Fibroblast of peridontal ligament (primary cell): ENCODE measurements around the gene CASP12.
"Not testable (repeated sequence)": the region's sequence is repeated elsewhere in the genome, so short reads cannot be mapped to it uniquely, and the experiment has no call there.

Experiments
- DNase-seq: peaks from one replicate; pipeline ENCODE4 v3.0.0-alpha.2; 2010; ENCODE audit errors: extremely low read depth

Gene CASP12

DNA sequence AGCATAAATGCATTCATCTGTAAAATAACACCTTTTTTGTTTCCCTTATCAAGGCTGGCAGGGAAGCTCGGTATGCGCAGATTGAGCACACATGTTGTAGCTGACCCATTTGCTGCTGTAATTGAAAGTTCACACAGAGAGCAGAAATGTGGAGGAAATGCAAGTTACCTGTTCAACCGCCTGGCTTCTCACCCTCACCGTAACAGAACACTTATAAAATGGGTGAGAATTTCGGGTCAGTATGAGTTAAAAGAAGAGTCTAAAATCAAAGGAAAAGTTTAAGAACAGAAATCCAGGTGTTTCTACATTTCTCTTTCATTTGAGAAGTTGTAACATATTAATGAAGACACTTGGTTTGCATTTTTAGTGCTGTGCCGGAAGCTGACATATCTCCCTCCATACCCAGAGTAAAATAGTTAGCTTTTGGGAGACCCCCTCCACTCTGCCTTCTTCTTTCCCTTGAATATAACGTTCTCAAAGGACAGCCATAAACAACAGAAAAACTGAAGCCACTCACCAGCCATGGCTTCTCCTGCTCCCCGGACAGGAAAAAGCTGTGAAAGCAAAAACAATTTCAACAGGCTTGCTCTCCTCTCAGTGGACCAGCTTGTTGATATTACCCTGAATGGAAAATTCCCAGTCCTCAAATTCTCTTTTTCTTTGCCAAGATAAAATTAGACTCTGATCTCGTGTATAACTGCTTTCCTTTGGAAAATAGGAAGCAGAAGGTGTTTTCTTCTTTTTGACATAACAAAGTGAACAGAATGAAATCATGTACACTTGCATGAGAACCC is at the start of gene CASP12:
CASP12 (minus strand) TSS at position 570 of the 794 bp plus-strand sequence.
- DNase-seq, result peak; percentile 57

DNA sequence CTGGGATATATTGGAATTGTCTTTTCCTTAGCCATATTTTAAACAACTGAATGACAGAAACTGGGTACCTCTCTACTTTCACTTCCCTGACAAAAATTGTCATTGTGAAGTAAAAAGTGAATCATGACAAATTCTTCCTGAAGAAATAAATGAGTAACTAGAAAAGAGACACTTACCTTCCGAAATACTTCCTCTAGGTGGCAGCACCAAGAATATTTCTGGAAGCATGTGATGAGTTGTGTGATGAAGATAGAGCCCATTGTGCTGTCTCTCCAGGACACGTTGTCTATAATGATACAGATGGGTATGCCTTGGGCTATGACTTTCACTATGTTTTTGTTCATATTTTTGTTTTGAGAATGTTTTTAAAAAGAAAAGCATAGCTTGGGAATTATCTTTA is 48.6 kb upstream of the CASP12 start:
- DNase-seq, result peak; percentile 72

DNA sequence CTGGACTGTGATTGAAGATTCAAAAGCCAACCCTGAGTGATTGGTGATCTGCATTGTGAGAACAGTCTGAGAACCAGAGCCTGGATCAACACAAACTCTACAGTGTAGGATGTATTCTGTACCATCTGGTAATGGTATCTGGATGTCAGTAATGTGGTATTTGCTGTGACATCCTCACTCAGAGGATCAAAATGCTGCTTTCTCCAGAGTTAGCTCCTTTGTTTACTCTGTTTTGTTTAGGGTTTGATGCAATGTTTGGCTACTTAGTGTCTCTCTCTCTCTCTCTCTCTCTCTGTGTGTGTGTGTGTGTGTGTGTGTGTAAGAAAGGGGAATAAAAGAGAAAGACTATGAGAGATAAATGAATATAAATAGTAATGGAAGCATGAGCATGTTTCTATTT is 45.8 kb upstream of the CASP12 start:
- DNase-seq, result no peak

GRCh38 chr11:104943561-104943960 is 45.3 kb upstream of the CASP12 start:
- DNase-seq, result no peak

GRCh38 chr11:104934594-104934993 is 36.3 kb upstream of the CASP12 start:
- DNase-seq, result no peak

DNA sequence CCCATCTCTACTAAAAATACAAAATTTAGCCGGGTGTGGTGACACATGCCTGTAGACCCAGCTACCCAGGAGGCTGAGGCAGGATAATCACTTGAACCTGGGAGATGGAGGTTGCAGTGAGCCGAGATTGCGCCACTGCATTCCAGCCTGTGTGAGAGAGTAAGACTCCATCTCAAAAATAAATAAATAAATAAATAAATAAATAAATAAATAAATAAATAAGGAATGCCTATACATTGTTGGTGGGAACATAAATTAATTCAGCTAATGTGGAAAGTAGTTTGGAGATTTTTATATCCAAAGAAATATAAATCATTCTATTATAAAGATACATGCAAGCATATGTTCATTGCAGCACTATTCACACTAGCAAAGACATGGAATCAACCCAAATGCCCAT is 35.8 kb upstream of the CASP12 start:
- DNase-seq, result not testable (repeated sequence)

GRCh38 chr11:104928811-104929210 is 30.6 kb upstream of the CASP12 start:
- DNase-seq, result no peak

DNA sequence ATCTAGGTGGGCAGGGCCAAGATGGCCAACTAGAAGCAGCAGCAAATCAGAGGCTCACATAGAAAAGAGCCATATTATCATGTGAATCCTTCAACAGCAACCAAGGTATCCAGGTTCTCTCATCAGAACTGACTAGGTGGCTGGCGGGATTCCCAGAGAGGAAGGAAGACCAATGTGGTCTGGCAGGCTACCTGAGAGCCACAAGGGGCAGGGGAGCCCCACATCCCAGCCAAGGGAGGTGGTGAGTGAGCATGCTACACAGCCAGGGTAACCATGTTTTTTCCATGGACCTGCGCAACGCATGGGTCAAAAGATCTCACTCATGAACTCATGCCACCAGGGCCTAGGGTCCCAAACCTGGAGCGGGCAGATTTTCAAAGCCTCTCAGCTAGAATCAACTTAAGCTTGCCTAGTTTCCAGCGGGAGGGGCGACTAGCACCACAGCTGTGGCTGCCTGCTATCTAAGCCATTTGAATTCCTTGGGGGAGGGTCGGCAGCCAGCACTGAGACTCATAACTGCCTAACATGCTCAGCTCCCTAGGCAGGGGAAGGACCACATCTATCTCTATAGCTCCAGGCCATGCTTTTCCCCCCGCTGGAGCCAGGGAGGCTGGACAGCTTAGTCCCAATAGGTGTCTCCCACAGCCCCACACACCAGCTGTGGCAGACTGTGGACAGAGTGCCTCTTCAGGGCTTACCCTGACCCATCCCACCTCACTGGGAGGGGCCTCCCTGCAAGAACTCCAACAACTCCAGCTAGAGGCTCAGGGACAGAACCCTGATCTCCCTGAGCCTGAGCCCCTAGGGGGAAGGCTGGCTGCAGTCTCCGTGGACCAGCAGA is 28.7 kb upstream of the CASP12 start:
- DNase-seq, result no peak

GRCh38 chr11:104925850-104926249 is 27.6 kb upstream of the CASP12 start:
- no peak for DNase-seq

- DNase-seq, result peak; percentile 96
These were observed 20.0 kb upstream of the CASP12 start for GRCh38 chr11:104918113-104918824.

GRCh38 chr11:104917271-104918112 is 19.2 kb upstream of the CASP12 start:
- DNase-seq, result no peak

DNA sequence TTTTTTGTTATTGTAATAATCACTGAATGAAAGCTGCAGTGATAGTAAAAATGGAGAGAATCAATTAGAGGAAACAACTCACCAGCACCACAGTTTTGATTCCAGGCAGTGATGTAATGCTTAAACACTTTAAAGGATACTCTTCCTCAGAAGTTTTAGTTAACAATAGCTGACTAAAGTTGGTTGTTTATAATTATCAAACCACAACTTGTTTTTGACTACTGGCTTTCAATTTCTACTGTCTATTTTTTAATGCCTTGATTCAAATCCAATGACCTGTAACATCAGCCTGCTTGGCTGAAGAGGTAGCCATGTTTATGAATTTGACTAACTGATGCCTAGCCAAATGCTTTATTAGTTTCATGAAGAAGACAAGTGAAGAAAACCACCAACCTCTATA is 18.2 kb upstream of the CASP12 start:
- peak; percentile 44 for DNase-seq

DNA sequence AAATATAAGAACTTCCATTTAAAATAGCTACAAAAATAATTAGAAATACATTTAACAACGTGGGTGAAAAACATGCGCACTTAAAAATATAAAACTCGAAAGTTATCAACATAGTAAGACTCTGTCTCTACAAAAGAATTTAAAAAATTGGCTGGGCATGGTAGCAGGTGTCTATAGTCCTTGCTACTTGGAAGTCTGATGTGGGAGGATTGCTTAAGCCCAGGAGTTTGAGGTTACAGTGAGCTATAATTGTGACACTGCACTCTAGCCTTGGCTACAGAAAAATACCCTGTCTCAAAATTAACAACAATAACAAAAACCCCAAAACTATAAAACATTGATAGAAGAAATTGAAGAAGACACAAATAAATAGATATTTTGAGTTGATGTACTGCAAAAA is 13.8 kb upstream of the CASP12 start:
- no peak for DNase-seq

GRCh38 chr11:104908186-104908531 is 9.9 kb upstream of the CASP12 start:
- no peak for DNase-seq

DNA sequence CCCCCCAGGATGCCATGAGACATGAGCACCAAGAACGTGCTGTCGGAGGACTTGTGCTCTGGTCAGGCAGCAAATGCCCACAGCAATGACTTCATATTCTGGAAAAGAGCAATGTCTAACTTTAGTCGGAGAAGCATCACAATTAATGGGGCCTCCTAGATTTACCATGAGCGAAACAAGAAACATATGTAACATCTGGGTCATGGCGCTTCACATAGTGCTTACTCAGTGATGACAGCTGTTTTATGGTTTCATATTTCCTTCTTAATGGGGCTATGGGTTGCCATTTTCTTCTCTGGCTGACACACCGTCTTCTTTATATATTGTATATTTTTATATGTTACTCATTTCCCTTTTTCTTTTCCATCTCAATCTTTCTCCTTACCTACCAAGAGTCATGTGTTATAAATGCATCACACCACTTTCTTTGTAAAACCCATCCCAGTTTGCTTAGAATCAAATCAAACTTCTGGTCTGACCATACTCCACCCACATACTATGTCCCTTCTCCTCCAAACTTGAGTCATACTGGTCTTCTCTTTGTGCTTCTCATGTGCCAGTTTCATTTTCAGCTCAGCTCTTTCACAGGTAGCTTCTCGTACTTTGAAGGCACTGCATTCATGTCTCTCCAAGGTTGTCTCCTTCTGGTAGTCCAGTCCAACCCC is 9.4 kb upstream of the CASP12 start:
- DNase-seq, result peak; percentile 89

DNA sequence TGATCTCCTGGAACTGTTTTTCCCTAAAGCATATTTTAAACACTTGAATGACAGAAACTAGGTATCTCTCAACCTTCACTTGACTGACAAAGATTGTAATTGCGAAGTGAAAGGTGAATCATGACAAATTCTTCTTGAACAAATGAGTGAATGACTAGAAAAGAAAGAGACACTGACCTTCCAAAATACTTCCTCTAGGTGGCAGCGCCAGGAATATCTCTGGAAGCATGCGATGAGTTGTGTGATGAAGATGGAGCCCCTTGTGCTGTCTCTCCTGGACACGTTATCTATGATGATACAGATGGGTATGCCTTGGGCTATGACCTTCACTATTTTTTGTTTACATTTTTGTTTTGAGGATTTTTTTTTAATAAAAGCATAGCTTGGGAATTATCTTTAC is 7.0 kb upstream of the CASP12 start:
- DNase-seq, result no peak

GRCh38 chr11:104899226-104899625 is 966 bp upstream of the CASP12 start:
- no peak for DNase-seq

DNA sequence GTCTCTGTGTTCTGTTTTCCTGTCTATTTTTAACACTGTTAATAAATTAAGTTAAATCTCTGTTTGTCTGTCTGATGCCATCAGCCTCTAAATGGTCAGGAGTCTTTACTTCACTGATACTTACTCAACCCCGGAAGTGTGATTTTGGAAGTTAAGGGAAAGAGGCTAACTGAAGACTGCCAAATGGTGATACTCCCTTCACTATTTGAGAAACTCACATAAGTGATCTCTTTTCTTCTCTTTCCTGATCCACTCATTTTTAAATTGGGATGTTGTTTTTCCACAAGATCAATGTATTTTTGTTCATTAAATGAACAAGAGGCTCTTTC is 389 bp upstream of the CASP12 start:
- DNase-seq, result peak; percentile 38

- peak; percentile 49 for DNase-seq
These were observed 2.6 kb downstream of the CASP12 start for GRCh38 chr11:104895634-104896033.

- DNase-seq, result no peak
These were observed 4.4 kb downstream of the CASP12 start for GRCh38 chr11:104893876-104894275.
